ENCODE data around the gene ADAP1. TPM values are rescaled to one million over a fixed set of nuclear protein-coding genes. Genes with fewer than 3 reads are reported as not detected.

ADAP1 gene
- polyA plus RNA-seq, 1 experiment, result 0.87 TPM

DNA sequence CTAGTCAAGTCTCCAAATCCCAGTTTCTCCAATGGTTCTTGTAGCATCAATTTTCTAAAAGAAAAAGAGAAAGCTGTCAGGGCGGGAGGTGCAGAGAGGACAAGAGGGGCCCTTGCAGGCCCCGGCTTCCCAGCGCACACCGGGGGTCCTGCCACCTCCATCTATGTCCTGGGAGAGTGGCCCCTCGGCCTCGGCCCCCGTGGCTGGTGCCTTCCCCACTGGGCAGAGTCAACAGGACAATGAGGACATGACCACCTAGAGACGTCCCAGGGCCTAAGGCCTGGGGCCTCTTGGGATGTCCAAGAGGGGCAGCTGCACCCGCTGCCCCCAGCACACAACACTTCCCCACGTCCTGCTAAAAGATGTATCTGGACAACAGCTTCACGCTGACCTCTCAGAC is 14.9 kb upstream of the ADAP1 start:
- no peaks in the 10 kb centered on the region; the same call in 1 of the 2 replicates for H3K9me3 ChIP-seq (ENCODE audit: control insufficient read depth, insufficient read depth, low read length)
- POLR2A ChIA-PET, result interaction anchor here (0.7 kb wide), 1 partner anchor 111 kb away, joined by 4 read pairs; no protein-coding TSS in a partner anchor
- no peak overlapping the region for H3K27ac ChIP-seq (ENCODE audit: low read depth, low read length)
- no peak overlapping the region for H3K4me3 ChIP-seq (ENCODE audit: low read depth, low read length)
- no peaks in the 10 kb centered on the region for H3K27me3 ChIP-seq (ENCODE audit: control insufficient read depth, insufficient read depth, low read length)
- TF ChIP-seq, protein P1, sequence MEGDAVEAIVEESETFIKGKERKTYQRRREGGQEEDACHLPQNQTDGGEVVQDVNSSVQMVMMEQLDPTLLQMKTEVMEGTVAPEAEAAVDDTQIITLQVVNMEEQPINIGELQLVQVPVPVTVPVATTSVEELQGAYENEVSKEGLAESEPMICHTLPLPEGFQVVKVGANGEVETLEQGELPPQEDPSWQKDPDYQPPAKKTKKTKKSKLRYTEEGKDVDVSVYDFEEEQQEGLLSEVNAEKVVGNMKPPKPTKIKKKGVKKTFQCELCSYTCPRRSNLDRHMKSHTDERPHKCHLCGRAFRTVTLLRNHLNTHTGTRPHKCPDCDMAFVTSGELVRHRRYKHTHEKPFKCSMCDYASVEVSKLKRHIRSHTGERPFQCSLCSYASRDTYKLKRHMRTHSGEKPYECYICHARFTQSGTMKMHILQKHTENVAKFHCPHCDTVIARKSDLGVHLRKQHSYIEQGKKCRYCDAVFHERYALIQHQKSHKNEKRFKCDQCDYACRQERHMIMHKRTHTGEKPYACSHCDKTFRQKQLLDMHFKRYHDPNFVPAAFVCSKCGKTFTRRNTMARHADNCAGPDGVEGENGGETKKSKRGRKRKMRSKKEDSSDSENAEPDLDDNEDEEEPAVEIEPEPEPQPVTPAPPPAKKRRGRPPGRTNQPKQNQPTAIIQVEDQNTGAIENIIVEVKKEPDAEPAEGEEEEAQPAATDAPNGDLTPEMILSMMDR (IDR thresholded peaks at IDR 0.05; ENCODE audit: low read depth, low read length), result no peak
- DNase-seq (ENCODE audit: low read depth, low spot score), result no peak
- CTCF ChIA-PET, result no interaction called here

DNA sequence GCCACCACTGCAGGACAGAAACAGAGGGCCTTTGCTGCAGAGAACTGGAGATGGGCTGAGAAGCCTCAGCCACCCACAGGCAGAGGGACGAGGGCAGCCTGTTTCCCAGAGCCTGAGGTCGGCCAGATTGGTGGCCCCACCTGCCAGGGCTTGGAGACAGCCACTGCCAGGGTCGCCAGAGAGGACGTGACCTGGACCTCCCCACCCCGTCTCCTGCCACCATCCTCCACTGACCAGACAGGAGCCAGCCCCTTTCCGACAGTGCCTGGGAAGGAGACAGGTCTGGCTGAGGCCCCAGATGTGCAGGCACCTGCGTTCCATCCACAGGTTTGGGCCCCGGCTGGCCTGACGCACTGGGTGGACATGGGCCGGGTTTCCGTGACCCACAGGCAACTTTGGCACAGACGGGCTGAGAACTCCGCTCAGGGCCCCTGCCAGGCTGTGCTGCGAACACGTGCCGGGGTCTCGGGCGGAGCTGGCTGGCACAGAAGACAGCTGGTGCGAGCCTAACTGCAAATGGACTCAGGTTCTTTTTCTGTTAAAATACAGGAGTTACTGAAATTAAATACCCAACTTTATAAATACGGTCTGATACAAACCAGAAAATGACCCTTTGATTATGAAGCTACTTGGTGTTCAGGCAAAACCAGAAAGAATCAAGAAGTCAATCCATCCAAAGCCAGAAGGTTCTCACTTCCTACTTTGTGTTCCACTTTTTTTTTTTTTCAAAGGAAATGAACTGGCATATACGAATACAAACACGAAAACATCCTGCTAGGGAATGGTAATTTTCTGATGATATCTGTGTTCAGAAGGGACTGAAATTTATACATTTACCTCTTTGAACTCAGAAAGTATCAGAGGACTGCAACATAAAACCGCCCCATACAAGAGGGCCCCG is 14.0 kb upstream of the ADAP1 start:
- no peak for DNase-seq (ENCODE audit: low read depth, low spot score)
- Histone ChIP-seq H3K27ac (ENCODE audit: low read depth, low read length) (no peak overlapping the region), H3K9me3 (ENCODE audit: control insufficient read depth, insufficient read depth, low read length) (no peaks in the 10 kb centered on the region; the same call in 1 of the 2 replicates), H3K27me3 (ENCODE audit: control insufficient read depth, insufficient read depth, low read length) (peaks cover 2% of the 10 kb centered on the region), H3K4me3 (ENCODE audit: low read depth, low read length) (no peak overlapping the region)
- ChIA-PET POLR2A (interaction anchor here (0.7 kb wide), 1 partner anchor 112 kb away, joined by 4 read pairs; no protein-coding TSS in a partner anchor), CTCF (no interaction called here)
- TF ChIP-seq, protein P1 (IDR thresholded peaks at IDR 0.05; ENCODE audit: low read depth, low read length), result no peak

DNA sequence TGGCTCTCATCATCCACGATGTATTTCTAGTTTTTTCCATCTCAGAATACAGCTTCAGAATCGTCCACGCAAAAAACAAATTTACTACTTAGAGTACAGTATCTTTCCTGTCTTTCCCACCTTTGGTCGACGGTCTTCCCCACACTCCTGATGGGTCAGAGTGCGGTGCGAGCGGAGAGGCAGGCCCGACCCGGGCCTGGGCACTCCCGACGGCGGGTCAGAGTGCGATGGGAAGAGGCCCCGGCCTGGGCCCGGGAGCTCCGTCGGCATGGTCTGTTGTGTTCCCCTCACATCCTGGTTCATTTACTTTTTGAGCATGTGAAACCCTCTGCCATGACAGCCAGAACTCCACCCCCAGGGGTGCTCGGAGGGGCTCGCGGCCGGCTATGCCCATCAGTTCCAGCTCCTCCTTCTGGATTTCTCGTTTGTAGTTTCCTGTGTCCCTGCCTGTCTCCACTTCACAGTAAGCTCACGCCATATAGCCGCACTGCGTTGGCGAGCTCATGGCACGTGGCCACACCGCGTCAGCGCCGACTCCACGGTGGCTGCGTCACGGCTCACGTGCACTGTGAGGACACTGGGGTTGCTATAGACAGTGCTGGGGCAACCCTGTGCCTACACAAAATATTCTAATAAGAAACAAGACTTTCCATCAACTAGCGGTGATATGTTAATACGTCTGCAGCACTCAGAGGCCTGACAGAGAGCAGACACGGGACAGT is 13.0 kb upstream of the ADAP1 start:
- H3K27me3 ChIP-seq (ENCODE audit: control insufficient read depth, insufficient read depth, low read length), result peaks cover 4% of the 10 kb centered on the region
- TF ChIP-seq, protein P1 (IDR thresholded peaks at IDR 0.05; ENCODE audit: low read depth, low read length), result no peak
- POLR2A ChIA-PET, result no interaction called here
- no peak overlapping the region for H3K4me3 ChIP-seq (ENCODE audit: low read depth, low read length)
- DNase-seq (ENCODE audit: low read depth, low spot score), result no peak
- H3K27ac ChIP-seq (ENCODE audit: low read depth, low read length), result no peak overlapping the region
- peaks cover 2% of the 10 kb centered on the region; the same call in 1 of the 2 replicates for H3K9me3 ChIP-seq (ENCODE audit: control insufficient read depth, insufficient read depth, low read length)
- CTCF ChIA-PET, result no interaction called here

DNA sequence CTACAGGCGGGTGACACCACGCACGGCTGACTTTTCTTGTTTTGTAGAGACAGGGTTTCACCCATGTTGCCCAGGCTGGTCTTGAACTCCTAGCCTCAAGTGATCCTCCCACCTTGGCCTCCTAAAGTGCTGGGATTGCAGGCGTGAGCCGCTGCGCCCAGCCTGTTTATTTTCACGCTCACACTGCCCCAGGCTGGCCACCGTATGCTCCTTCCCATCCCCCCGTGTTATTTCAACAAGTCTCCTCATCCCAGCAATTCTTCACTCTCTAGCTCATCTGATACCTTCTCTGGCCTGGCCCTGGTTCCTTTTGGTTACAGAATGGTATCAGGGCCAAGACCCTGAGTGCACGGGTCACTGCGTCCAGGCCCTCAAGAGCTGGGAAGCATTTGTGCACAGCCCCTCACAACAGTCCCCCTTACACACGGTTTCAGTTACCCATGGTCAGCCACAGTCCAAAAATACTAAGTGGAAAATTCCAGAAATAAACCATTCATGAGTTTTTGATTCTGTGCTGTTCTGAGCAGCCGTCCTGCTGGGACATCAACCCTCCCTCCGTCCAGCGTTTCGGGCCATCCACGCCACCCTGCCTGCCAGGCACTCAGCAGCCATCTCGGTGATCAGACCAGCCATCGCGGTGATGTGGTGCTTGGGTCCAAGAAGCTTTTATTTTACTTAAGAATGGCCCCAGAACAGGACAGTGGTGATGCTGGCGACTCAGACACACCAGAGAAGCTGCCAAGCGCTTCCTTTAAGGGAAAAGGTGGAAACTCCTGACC is 12.0 kb upstream of the ADAP1 start:
- ChIA-PET POLR2A (interaction anchor here (0.7 to 1.1 kb wide), 2 partner anchors 8 to 157 kb away, joined by 3 to 4 read pairs; no protein-coding TSS in a partner anchor), CTCF (interaction anchor here (1.1 kb wide), 1 partner anchor 100 kb away, joined by 3 read pairs; no protein-coding TSS in a partner anchor)
- DNase-seq (ENCODE audit: low read depth, low spot score), result no peak
- TF ChIP-seq, protein P1 (IDR thresholded peaks at IDR 0.05; ENCODE audit: low read depth, low read length), result no peak
- Histone ChIP-seq H3K4me3 (ENCODE audit: low read depth, low read length) (no peak overlapping the region), H3K27ac (ENCODE audit: low read depth, low read length) (no peak overlapping the region), H3K27me3 (ENCODE audit: control insufficient read depth, insufficient read depth, low read length) (peaks cover 4% of the 10 kb centered on the region), H3K9me3 (ENCODE audit: control insufficient read depth, insufficient read depth, low read length) (peaks cover 8% of the 10 kb centered on the region; the same call in 1 of the 2 replicates)

Data from AG04450 (cell line).